Fibroblast of lung (primary cell): ENCODE data around the gene TPGS1. TPM values are rescaled to one million over a fixed set of nuclear protein-coding genes. Genes with fewer than 3 reads are reported as not detected.

Experiments
- DNase-seq, 2 donors: peaks; one replicate each; pipeline versions ENCODE4 v3.0.0 to v3.0.0-alpha.2; 2010; ENCODE audit warnings: low read depth in 2 of 2
- H2AFZ ChIP-seq: 2 replicates; pipeline ENCODE4 v1.5.1; 2012; ENCODE audit warnings: low read length, control low read depth, inconsistent platforms
- H3K27ac ChIP-seq: 2 replicates; pipeline ENCODE4 v1.5.1; 2011; ENCODE audit warnings: low read length, control low read depth; ENCODE audit not compliant: insufficient read depth
- H3K27me3 ChIP-seq: 2 replicates; pipeline ENCODE4 v1.5.1; 2011; ENCODE audit warnings: mild to moderate bottlenecking, low read length; ENCODE audit not compliant: control insufficient read depth, insufficient read depth
- H3K36me3 ChIP-seq: 2 replicates; pipeline ENCODE4 v1.5.1; 2011; ENCODE audit warnings: low read length; ENCODE audit not compliant: control insufficient read depth, insufficient read depth
- H3K4me1 ChIP-seq: 2 replicates; pipeline ENCODE4 v1.5.1; 2011; ENCODE audit warnings: low read length; ENCODE audit not compliant: control insufficient read depth, insufficient read depth; ENCODE audit errors: extremely low read depth
- H3K4me2 ChIP-seq: 2 replicates; pipeline ENCODE4 v1.5.1; 2011; ENCODE audit warnings: low read length, control low read depth; ENCODE audit not compliant: insufficient read depth; ENCODE audit errors: extremely low read depth
- H3K4me3 ChIP-seq, 4 experiments: fragments of 200-600 bp in 1 of 4; sonication (generic) in 1 of 4; replicated peaks in 1 of 4; 2 replicates each; pipeline ENCODE4 v1.5.1; 2011 to 2016; ENCODE audit warnings: low read length in 4 of 4, low read depth in 3 of 4, mild to moderate bottlenecking in 3 of 4, control low read depth in 2 of 4, inconsistent platforms in 1 of 4, mixed read lengths in 1 of 4; ENCODE audit not compliant: insufficient read depth in 1 of 4; ENCODE audit errors: control extremely low read depth in 1 of 4
- H3K79me2 ChIP-seq: 2 replicates; pipeline ENCODE4 v1.5.1; 2012; ENCODE audit warnings: mild to moderate bottlenecking, low read length, inconsistent platforms; ENCODE audit not compliant: control insufficient read depth, insufficient read depth
- H3K9ac ChIP-seq: 2 replicates; pipeline ENCODE4 v1.5.1; 2011; ENCODE audit warnings: mild to moderate bottlenecking, low read length, control low read depth; ENCODE audit not compliant: insufficient read depth
- H3K9me3 ChIP-seq: 2 replicates; pipeline ENCODE4 v1.5.1; 2012; ENCODE audit warnings: low read depth, low read length; ENCODE audit not compliant: control insufficient read depth, insufficient read depth
- H4K20me1 ChIP-seq: 2 replicates; pipeline ENCODE4 v1.5.1; 2011; ENCODE audit warnings: low read length; ENCODE audit not compliant: control insufficient read depth, insufficient read depth; ENCODE audit errors: extremely low read depth
- EZH2 ChIP-seq: IDR thresholded peaks from 2 replicates; pipeline ENCODE4 v1.5.1; 2012; ENCODE audit warnings: low read length, control low read depth, mild to moderate bottlenecking; ENCODE audit errors: missing control alignments
- polyA plus RNA-seq, 2 donors: library from polyadenylated mRNA; depleted of rRNA in 1 of 2; stranded (reverse) in 1 of 2; unstranded in 1 of 2; fragments of >200 nt; gene quantifications; 2 replicates each; pipeline ENCODE4 v1.2.1, GENCODE V29; 2011 to 2012; ENCODE audit warnings: missing spikeins in 1 of 2
- total RNA-seq: library from RNA; depleted of rRNA; stranded (reverse); fragments of >200 nt; gene quantifications from 2 replicates; pipeline ENCODE4 v1.2.1, GENCODE V29; 2014
- TF ChIP-seq, protein P1 (sequence below), 2 donors: IDR thresholded peaks in 1 of 2; conservative IDR thresholded peaks in 1 of 2; 1 replicate in 1 of 2; 2 replicates in 1 of 2; pipeline ENCODE4 v1.5.1; 2011 to 2012; ENCODE audit warnings: low read length in 2 of 2, control low read depth in 1 of 2, inconsistent platforms in 1 of 2, low read depth in 1 of 2, mild to moderate bottlenecking in 1 of 2

Gene TPGS1
- total and polyA plus RNA-seq, 2 donors (not counting 1 experiment from before 2014, with no cell fraction given) = 2.0 to 30.1 TPM

DNA sequence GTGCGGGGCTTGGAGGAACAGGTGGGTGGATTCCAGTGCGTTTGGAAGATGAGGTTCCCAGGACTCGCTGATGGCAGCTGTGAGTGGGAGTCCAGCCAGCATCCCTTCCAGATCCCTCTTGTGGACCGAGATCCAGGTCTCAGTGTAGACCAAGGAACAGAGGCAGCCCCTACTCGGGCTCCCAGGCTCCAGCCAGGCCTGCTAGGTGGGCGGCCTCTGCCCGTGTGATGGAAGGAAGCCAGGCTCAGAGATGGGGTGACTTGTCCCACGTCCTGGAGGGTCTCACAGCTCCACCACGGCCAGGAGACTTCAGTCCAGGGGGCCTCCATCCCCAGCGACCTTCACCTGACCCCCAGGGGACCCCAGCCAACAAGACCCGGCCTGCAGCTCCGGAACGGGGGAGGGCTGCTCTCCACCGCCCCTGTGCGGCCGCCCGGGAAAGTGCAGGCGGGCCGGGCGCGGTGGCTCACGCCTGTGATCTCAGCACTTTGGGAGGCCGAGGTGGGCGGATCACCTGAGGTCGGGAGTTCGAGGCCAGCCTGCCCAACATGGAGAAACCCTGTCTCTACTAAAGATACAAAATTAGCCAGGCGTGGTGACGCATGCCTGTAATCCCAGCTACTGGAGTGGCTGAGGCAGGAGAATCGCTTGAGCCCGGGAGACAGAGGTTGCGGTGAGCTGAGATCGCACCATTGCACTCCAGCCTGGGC is 11.7 kb upstream of the TPGS1 start:
- H3K4me1 ChIP-seq = no peaks in the 10 kb centered on the region
- no peaks in the 10 kb centered on the region for H3K9me3 ChIP-seq
- no peak overlapping the region for H3K9ac ChIP-seq
- no peaks in the 10 kb centered on the region for H3K79me2 ChIP-seq
- H4K20me1 ChIP-seq = no peaks in the 10 kb centered on the region
- DNase-seq = peak; percentile 20 to 36
- no peak overlapping the region for H3K27ac ChIP-seq
- no peak overlapping the region for H2AFZ ChIP-seq
- H3K4me3 ChIP-seq = no peak overlapping the region
- H3K27me3 ChIP-seq = peaks cover 14% of the 10 kb centered on the region
- no peak for TF ChIP-seq EZH2
- TF ChIP-seq, protein P1, sequence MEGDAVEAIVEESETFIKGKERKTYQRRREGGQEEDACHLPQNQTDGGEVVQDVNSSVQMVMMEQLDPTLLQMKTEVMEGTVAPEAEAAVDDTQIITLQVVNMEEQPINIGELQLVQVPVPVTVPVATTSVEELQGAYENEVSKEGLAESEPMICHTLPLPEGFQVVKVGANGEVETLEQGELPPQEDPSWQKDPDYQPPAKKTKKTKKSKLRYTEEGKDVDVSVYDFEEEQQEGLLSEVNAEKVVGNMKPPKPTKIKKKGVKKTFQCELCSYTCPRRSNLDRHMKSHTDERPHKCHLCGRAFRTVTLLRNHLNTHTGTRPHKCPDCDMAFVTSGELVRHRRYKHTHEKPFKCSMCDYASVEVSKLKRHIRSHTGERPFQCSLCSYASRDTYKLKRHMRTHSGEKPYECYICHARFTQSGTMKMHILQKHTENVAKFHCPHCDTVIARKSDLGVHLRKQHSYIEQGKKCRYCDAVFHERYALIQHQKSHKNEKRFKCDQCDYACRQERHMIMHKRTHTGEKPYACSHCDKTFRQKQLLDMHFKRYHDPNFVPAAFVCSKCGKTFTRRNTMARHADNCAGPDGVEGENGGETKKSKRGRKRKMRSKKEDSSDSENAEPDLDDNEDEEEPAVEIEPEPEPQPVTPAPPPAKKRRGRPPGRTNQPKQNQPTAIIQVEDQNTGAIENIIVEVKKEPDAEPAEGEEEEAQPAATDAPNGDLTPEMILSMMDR (conservative IDR thresholded peaks at IDR 0.05 in 1 of 2, IDR thresholded peaks at IDR 0.05 in 1 of 2; ENCODE audit: low read depth in 1 of 2, low read length in 2 of 2) = peak; percentile 56 to 62
- no peak overlapping the region for H3K4me2 ChIP-seq
- no peaks in the 10 kb centered on the region for H3K36me3 ChIP-seq

DNA sequence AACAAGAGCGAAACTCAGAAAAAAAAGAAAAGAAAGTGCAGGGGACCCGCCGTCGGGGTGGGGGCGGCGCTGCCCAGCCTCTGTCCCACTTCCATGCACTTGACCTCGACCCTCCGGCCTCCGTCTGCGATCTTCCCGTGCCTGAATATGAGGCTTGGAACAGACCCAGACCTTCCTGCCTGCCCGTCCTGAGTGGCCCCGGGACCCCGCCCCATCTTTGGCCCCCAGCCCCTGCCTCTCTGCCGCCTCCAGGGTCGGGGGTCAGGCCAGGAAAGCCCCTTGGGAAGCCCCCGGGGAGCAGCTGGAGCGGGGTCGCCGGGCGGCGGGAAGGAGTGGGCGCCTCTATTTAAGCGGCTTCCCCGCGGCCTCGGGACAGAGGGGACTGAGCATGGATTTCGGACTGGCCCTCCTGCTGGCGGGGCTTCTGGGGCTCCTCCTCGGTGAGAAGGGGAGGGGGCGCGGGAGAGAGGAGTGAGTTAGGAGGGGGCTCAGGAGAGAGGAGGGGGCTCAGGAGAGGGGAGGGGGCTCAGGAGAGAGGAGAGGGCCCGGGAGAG is 11.1 kb upstream of the TPGS1 start, which contains the start of gene MADCAM1:
TSS of gene MADCAM1 (plus strand) at position 375 of the 554 bp plus-strand sequence. CDS start at position 389, 14 bp downstream.
- no peak within 1 kb of the TSS for H3K4me3 ChIP-seq
- no peak within 1 kb of the TSS for H3K27ac ChIP-seq
- no peaks in the 10 kb centered on the region for H3K36me3 ChIP-seq
- DNase-seq = no peak
- H2AFZ ChIP-seq = no peak within 1 kb of the TSS
- no peaks in the 10 kb centered on the region for H3K4me1 ChIP-seq
- H3K9ac ChIP-seq = no peak within 1 kb of the TSS
- TF ChIP-seq, protein P1 (conservative IDR thresholded peaks at IDR 0.05 in 1 of 2, IDR thresholded peaks at IDR 0.05 in 1 of 2; ENCODE audit: low read depth in 1 of 2, low read length in 2 of 2) = no peak
- no peak for TF ChIP-seq EZH2
- no peaks in the 10 kb centered on the region for H3K79me2 ChIP-seq
- H3K9me3 ChIP-seq = no peaks in the 10 kb centered on the region
- H3K4me2 ChIP-seq = peak within 1 kb of the TSS; percentile 25
- peaks cover 14% of the 10 kb centered on the region for H3K27me3 ChIP-seq
- H4K20me1 ChIP-seq = no peaks in the 10 kb centered on the region

GRCh38 chr19:496986-497385 is 10.3 kb upstream of the TPGS1 start:
- H3K36me3 ChIP-seq = no peaks in the 10 kb centered on the region
- no peak overlapping the region for H2AFZ ChIP-seq
- H3K79me2 ChIP-seq = no peaks in the 10 kb centered on the region
- no peak overlapping the region for H3K9ac ChIP-seq
- no peaks in the 10 kb centered on the region for H3K9me3 ChIP-seq
- no peak for TF ChIP-seq EZH2
- TF ChIP-seq, protein P1 (conservative IDR thresholded peaks at IDR 0.05 in 1 of 2, IDR thresholded peaks at IDR 0.05 in 1 of 2; ENCODE audit: low read depth in 1 of 2, low read length in 2 of 2) = no peak
- H4K20me1 ChIP-seq = no peaks in the 10 kb centered on the region
- H3K4me1 ChIP-seq = no peaks in the 10 kb centered on the region
- H3K4me2 ChIP-seq = no peak overlapping the region
- H3K27ac ChIP-seq = no peak overlapping the region
- H3K27me3 ChIP-seq = peaks cover 14% of the 10 kb centered on the region
- no peak overlapping the region for H3K4me3 ChIP-seq
- no peak for DNase-seq
